ENCODE data around the gene DCAF11.
A peak's percentile ranks its signal among the peaks of the same experiment; 100 is the strongest.

DCAF11 gene

GRCh38 chr14:24078146-24078545 lies 36.4 kb upstream of the DCAF11 start:
- Histone ChIP-seq H3K4me1 (ENCODE audit: insufficient read depth, poor library complexity, severe bottlenecking) (no peaks in the 10 kb centered on the region), H3K27me3 (ENCODE audit: insufficient read depth, poor library complexity, severe bottlenecking) (no peaks in the 10 kb centered on the region), H3K4me3 (ENCODE audit: severe bottlenecking) (no peak overlapping the region), H3K9me3 (ENCODE audit: severe bottlenecking) (no peaks in the 10 kb centered on the region), H3K36me3 (ENCODE audit: low read depth) (no peaks in the 10 kb centered on the region), H3K27ac (ENCODE audit: poor library complexity, severe bottlenecking) (no peak overlapping the region)
- no peak for TF ChIP-seq CTCF (IDR thresholded peaks at IDR 0.05; ENCODE audit: poor library complexity, severe bottlenecking)
- no peak for DNase-seq (ENCODE audit: low spot score)
- ATAC-seq (ENCODE audit: low read depth) = no peak

GRCh38 chr14:24079491-24080141 lies 35.0 kb upstream of the DCAF11 start:
- Histone ChIP-seq H3K27ac (ENCODE audit: poor library complexity, severe bottlenecking) (no peak overlapping the region), H3K4me3 (ENCODE audit: severe bottlenecking) (no peak overlapping the region), H3K27me3 (ENCODE audit: insufficient read depth, poor library complexity, severe bottlenecking) (no peaks in the 10 kb centered on the region), H3K9me3 (ENCODE audit: severe bottlenecking) (no peaks in the 10 kb centered on the region), H3K36me3 (ENCODE audit: low read depth) (no peaks in the 10 kb centered on the region), H3K4me1 (ENCODE audit: insufficient read depth, poor library complexity, severe bottlenecking) (no peaks in the 10 kb centered on the region)
- TF ChIP-seq CTCF (IDR thresholded peaks at IDR 0.05; ENCODE audit: poor library complexity, severe bottlenecking) = no peak
- DNase-seq (ENCODE audit: low spot score) (peak; percentile 48), ATAC-seq (ENCODE audit: low read depth) (no peak)

DNA sequence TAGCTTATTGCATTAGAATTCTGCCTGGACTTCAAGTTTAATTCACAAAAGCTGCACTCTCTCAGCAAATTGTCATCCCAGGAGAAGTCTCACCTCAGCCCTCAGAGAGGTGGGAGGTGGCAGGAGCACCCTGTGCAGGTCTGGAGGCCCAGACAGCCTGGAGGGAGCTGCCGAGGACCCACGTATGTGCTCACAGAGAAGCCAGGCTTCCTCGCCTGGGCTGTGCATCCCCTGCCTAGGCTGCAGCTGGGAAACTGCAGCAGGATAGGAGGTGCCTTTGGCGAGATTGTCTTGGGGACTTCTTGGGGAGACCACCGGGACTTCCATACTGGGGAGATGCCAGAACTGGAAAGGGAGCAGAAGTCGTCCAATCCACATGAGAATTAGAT lies 34.4 kb upstream of the DCAF11 start:
- Histone ChIP-seq H3K36me3 (ENCODE audit: low read depth) (no peaks in the 10 kb centered on the region), H3K27me3 (ENCODE audit: insufficient read depth, poor library complexity, severe bottlenecking) (no peaks in the 10 kb centered on the region), H3K4me1 (ENCODE audit: insufficient read depth, poor library complexity, severe bottlenecking) (no peaks in the 10 kb centered on the region), H3K27ac (ENCODE audit: poor library complexity, severe bottlenecking) (no peak overlapping the region), H3K9me3 (ENCODE audit: severe bottlenecking) (no peaks in the 10 kb centered on the region), H3K4me3 (ENCODE audit: severe bottlenecking) (no peak overlapping the region)
- no peak for TF ChIP-seq CTCF (IDR thresholded peaks at IDR 0.05; ENCODE audit: poor library complexity, severe bottlenecking)
- ATAC-seq (ENCODE audit: low read depth) = no peak
- peak; percentile 55 for DNase-seq (ENCODE audit: low spot score)

- H3K4me3 ChIP-seq (ENCODE audit: severe bottlenecking) = peak overlapping the region; percentile 43
- ATAC-seq (ENCODE audit: low read depth) = peak; percentile 78
- H3K27me3 ChIP-seq (ENCODE audit: insufficient read depth, poor library complexity, severe bottlenecking) = no peaks in the 10 kb centered on the region
- H3K27ac ChIP-seq (ENCODE audit: poor library complexity, severe bottlenecking) = no peak overlapping the region
- H3K9me3 ChIP-seq (ENCODE audit: severe bottlenecking) = no peaks in the 10 kb centered on the region
- peak; percentile 66 for DNase-seq (ENCODE audit: low spot score)
- H3K36me3 ChIP-seq (ENCODE audit: low read depth) = no peaks in the 10 kb centered on the region
- no peak for TF ChIP-seq CTCF (IDR thresholded peaks at IDR 0.05; ENCODE audit: poor library complexity, severe bottlenecking)
- no peaks in the 10 kb centered on the region for H3K4me1 ChIP-seq (ENCODE audit: insufficient read depth, poor library complexity, severe bottlenecking)
Measured at GRCh38 chr14:24080888-24081738, 33.5 kb upstream of the DCAF11 start.
